B cell (primary cell): ENCODE measurements around the gene CD244. TPM values are rescaled to one million over a fixed set of nuclear protein-coding genes. Genes with fewer than 3 reads are reported as not detected.

ENCODE experiments used
- ATAC-seq: fragments of 200-7000 bp; cut with Tn5 transposase; one replicate; pipeline ENCODE4 v1.10.0; 2021; ENCODE audit warnings: low read depth, mild to moderate bottlenecking, moderate number of reproducible peaks, moderate library complexity
- CTCF ChIA-PET: fragments of 350-600 bp; sonication (Branson Sonifier 250); formaldehyde crosslinking; loops from one replicate; lab custom pipeline; 2021; ENCODE audit warnings: antibody characterized with exemption, inconsistent platforms; lab: Charles Lee
- POLR2A ChIA-PET: fragments of 350-600 bp; sonication (Branson Sonifier 250); formaldehyde crosslinking; loops from one replicate; lab custom pipeline; 2021; ENCODE audit warnings: antibody characterized with exemption; lab: Charles Lee
- DNase-seq: peaks from one replicate; pipeline ENCODE4 v3.0.0; 2013
- H2AFZ ChIP-seq: 2 replicates; pipeline ENCODE4 v1.6.1; 2012; ENCODE audit warnings: mild to moderate bottlenecking, low read depth, low read length; ENCODE audit not compliant: insufficient read depth, poor library complexity, severe bottlenecking
- H3K27ac ChIP-seq, 2 donors: 1 replicate in 1 of 2; 2 replicates in 1 of 2; pipeline ENCODE4 v1.5.1; 2012 to 2013; ENCODE audit warnings: low read length in 2 of 2, mild to moderate bottlenecking in 2 of 2, moderate library complexity in 1 of 2
- H3K27me3 ChIP-seq, 4 experiments: fragments of 200-600 bp in 1 of 4; sonication (generic) in 1 of 4; replicated peaks in 1 of 4; 1 replicate in 2 of 4; 2 replicates in 2 of 4; pipeline versions ENCODE4 v1.6.1 to v1.7.0; 2013 to 2016; ENCODE audit warnings: low read length in 3 of 4, mild to moderate bottlenecking in 2 of 4, mixed read lengths in 1 of 4, moderate library complexity in 1 of 4; ENCODE audit not compliant: insufficient read depth in 4 of 4, control insufficient read depth in 3 of 4; ENCODE audit errors: control extremely low read depth in 1 of 4
- H3K36me3 ChIP-seq, 2 experiments: replicated peaks in 1 of 2; 1 replicate in 1 of 2; 2 replicates in 1 of 2; pipeline versions ENCODE4 v1.6.1 to v1.7.1; 2013; ENCODE audit warnings: low read length in 1 of 2; ENCODE audit not compliant: insufficient read depth in 2 of 2, control insufficient read depth in 1 of 2; ENCODE audit errors: control extremely low read depth in 1 of 2, extremely low read depth in 1 of 2
- H3K4me1 ChIP-seq, 2 donors: fragments of 200-600 bp in 1 of 2; sonication (generic) in 1 of 2; 1 replicate in 1 of 2; 2 replicates in 1 of 2; pipeline versions ENCODE4 v1.5.1 to v1.6.1; 2013 to 2017; ENCODE audit warnings: low read length in 2 of 2; ENCODE audit not compliant: control insufficient read depth in 2 of 2, insufficient read depth in 2 of 2
- H3K4me2 ChIP-seq: replicated peaks from 2 replicates; pipeline ENCODE3; 2012; ENCODE audit warnings: mild to moderate bottlenecking, low read depth, low read length; ENCODE audit not compliant: poor library complexity, severe bottlenecking
- H3K4me3 ChIP-seq, 5 experiments: fragments of 200-600 bp in 1 of 5; sonication (generic) in 1 of 5; 1 replicate in 3 of 5; 2 replicates in 2 of 5; pipeline versions ENCODE4 v1.5.1 to v1.7.0; 2011 to 2016; ENCODE audit warnings: low read length in 4 of 5, mild to moderate bottlenecking in 4 of 5, low read depth in 2 of 5, control low read depth in 1 of 5, moderate library complexity in 1 of 5; ENCODE audit not compliant: insufficient read depth in 1 of 5; ENCODE audit errors: control extremely low read depth in 1 of 5, extremely low read depth in 1 of 5
- H3K79me2 ChIP-seq: fragments of 200-600 bp; sonication (generic); one replicate; pipeline ENCODE4 v1.6.0; 2016; ENCODE audit warnings: low read length; ENCODE audit not compliant: control insufficient read depth, insufficient read depth
- H3K9ac ChIP-seq: fragments of 200-600 bp; sonication (generic); 2 replicates; pipeline ENCODE4 v1.6.1; 2017; ENCODE audit warnings: mild to moderate bottlenecking, low read length, moderate library complexity
- H3K9me3 ChIP-seq, 3 donors: one replicate each; pipeline versions ENCODE4 v1.6.1 to v1.7.1; 2013; ENCODE audit warnings: low read length in 2 of 3; ENCODE audit not compliant: control insufficient read depth in 2 of 3, insufficient read depth in 1 of 3; ENCODE audit errors: control extremely low read depth in 1 of 3
- H4K20me1 ChIP-seq: 2 replicates; pipeline ENCODE4 v1.6.0; 2012; ENCODE audit warnings: mild to moderate bottlenecking, low read length; ENCODE audit not compliant: insufficient read depth, control insufficient read depth, poor library complexity, severe bottlenecking
- H3K27ac Mint-ChIP-seq: one replicate; pipeline ENCODE4 v1.8.0; 2021; ENCODE audit warnings: mixed read lengths
- H3K27me3 Mint-ChIP-seq: one replicate; pipeline ENCODE4 v1.8.0; 2021; ENCODE audit warnings: mixed read lengths
- H3K4me1 Mint-ChIP-seq: one replicate; pipeline ENCODE4 v1.8.0; 2021; ENCODE audit warnings: mixed read lengths
- H3K4me3 Mint-ChIP-seq: one replicate; pipeline ENCODE4 v1.8.0; 2021; ENCODE audit warnings: mixed read lengths
- H3K9me3 Mint-ChIP-seq: one replicate; pipeline ENCODE4 v1.8.0; 2022; ENCODE audit warnings: mixed read lengths; ENCODE audit not compliant: insufficient read depth
- CTCF ChIP-seq: fragments of 200-600 bp; IDR thresholded peaks from one replicate; pipeline ENCODE4 v1.8.0; 2022; ENCODE audit warnings: antibody characterized with exemption, mild to moderate bottlenecking
- EZH2 ChIP-seq: IDR thresholded peaks from 2 replicates; pipeline ENCODE4 v1.6.1; 2012; ENCODE audit warnings: borderline replicate concordance, low read depth, mild to moderate bottlenecking, moderate library complexity, low read length; ENCODE audit not compliant: insufficient read depth, poor library complexity, severe bottlenecking
- WGBS: methylation state at CpG from one replicate; pipeline ENCODE4 v1.1.5; 2013; ENCODE audit warnings: missing lambda C conversion rate; ENCODE audit not compliant: insufficient coverage; 5-methylcytosine and 5-hydroxymethylcytosine counted together
- intact Hi-C: fragments of 100-400 bp; cut with micrococcal nuclease; formaldehyde crosslinking; loops from one replicate; pipeline ENCODE4 v1.10.0; 2022
- polyA plus RNA-seq: library from polyadenylated mRNA; depleted of rRNA; stranded (reverse); fragments of >200 nt; gene quantifications from 2 replicates; pipeline ENCODE4 v1.2.3, GENCODE V29; 2012
- total RNA-seq, 2 donors: library from RNA; stranded (reverse); fragments of 120-200 nt in 1 of 2; gene quantifications; 1 replicate in 1 of 2; 2 replicates in 1 of 2; pipeline versions ENCODE4 v1.2.3 to v1.2.4, GENCODE V29; 2013 to 2022

CD244 gene
- total and polyA plus RNA-seq, 2 donors (not counting 1 experiment from before 2014, with no cell fraction given), result 0.31 TPM; not detected in 1

- TF ChIP-seq EZH2, result no peak
- no peak for TF ChIP-seq CTCF
- 97% methylated on average over 38 of the region's 43 CpGs for WGBS
- ChIA-PET CTCF (interaction anchor here (1.0 to 9.8 kb wide), 4 partner anchors 25 to 150 kb away, joined by 3 to 150 read pairs (median 4); no protein-coding TSS in a partner anchor), POLR2A (no interaction called here)
- no peak overlapping the region for H3K27ac Mint-ChIP-seq
- H3K9ac ChIP-seq, result no peak overlapping the region
- peaks cover 7 to 14% (median 10%) of the 10 kb centered on the region in 3 donors for H3K9me3 ChIP-seq
- H3K27me3 ChIP-seq, result no peaks in the 10 kb centered on the region
- H3K4me1 ChIP-seq, result peaks cover 45 to 50% of the 10 kb centered on the region in 2 donors
- H3K36me3 ChIP-seq, result peaks cover 5 to 62% of the 10 kb centered on the region in 2 experiments
- H3K4me3 ChIP-seq, result no peak overlapping the region
- peaks cover 3% of the 10 kb centered on the region for H4K20me1 ChIP-seq
- H3K4me3 Mint-ChIP-seq, result peak overlapping the region; percentile 99
- H3K27me3 Mint-ChIP-seq, result no peaks in the 10 kb centered on the region
- peak overlapping the region; percentile 87 for H3K4me2 ChIP-seq
- no peak for ATAC-seq
- intact Hi-C loops, result no loop called here
- H3K27ac ChIP-seq, result no peak overlapping the region
- no peak overlapping the region for H2AFZ ChIP-seq
- peaks cover 80% of the 10 kb centered on the region for H3K4me1 Mint-ChIP-seq
- peaks cover 5% of the 10 kb centered on the region for H3K9me3 Mint-ChIP-seq
- peaks cover 99% of the 10 kb centered on the region for H3K79me2 ChIP-seq
- no peak for DNase-seq
Observed at GRCh38 chr1:160801836-160802580, 60.7 kb downstream of the CD244 start.
